ENCODE data around the gene SPINT2.

The SPINT2 gene

GRCh38 chr19:38310986-38311385, 46.6 kb downstream of the SPINT2 start:
- Histone ChIP-seq H3K27ac (replicated peaks; ENCODE audit: low read length) (no peak overlapping the region), H4K8ac (ENCODE audit: low read depth, low read length) (no peak overlapping the region), H3K4ac (ENCODE audit: low read length) (no peak overlapping the region), H2AFZ (ENCODE audit: low read length) (no peak overlapping the region), H3K9me3 (replicated peaks in 1 of 2; ENCODE audit: control insufficient read depth in 2 of 2, insufficient read depth in 1 of 2, low read depth in 1 of 2, low read length in 2 of 2) (no peaks in the 10 kb centered on the region), H3K14ac (ENCODE audit: low read length) (no peak overlapping the region), H3K79me1 (ENCODE audit: low read depth, low read length) (peaks cover 2% of the 10 kb centered on the region), H3K9ac (ENCODE audit: low read depth, low read length, poor library complexity) (no peak overlapping the region), H3K27me3 (ENCODE audit: control insufficient read depth in 3 of 3, insufficient read depth in 3 of 3, low read depth in 1 of 3, low read length in 3 of 3) (no peaks in the 10 kb centered on the region), H3K36me3 (replicated peaks in 1 of 2; ENCODE audit: control insufficient read depth in 2 of 2, insufficient read depth in 2 of 2, low read length in 2 of 2) (peaks cover 15 to 23% of the 10 kb centered on the region in 2 donors), H2BK15ac (ENCODE audit: low read length) (no peak overlapping the region), H3K4me2 (ENCODE audit: insufficient read depth, low read length, poor library complexity, severe bottlenecking) (no peak overlapping the region), H3K4me3 (ENCODE audit: low read length in 2 of 2) (no peak overlapping the region), H3K23ac (ENCODE audit: low read depth, low read length, poor library complexity) (no peak overlapping the region), H2BK5ac (ENCODE audit: low read length) (no peak overlapping the region), H3K4me1 (ENCODE audit: control insufficient read depth in 2 of 2, insufficient read depth in 1 of 2, low read depth in 1 of 2, low read length in 2 of 2) (peaks cover 0 to 5% of the 10 kb centered on the region in 2 donors), H2BK120ac (ENCODE audit: low read depth, low read length) (no peak overlapping the region), H3K18ac (ENCODE audit: low read length) (no peak overlapping the region), H2BK12ac (ENCODE audit: low read length) (no peak overlapping the region), H2AK5ac (ENCODE audit: low read depth, low read length) (no peak overlapping the region), H4K91ac (ENCODE audit: low read depth, low read length, poor library complexity) (no peak overlapping the region)
- no peak for DNase-seq (ENCODE audit: low spot score)
- WGBS, 2 donors (ENCODE audit: extremely low coverage in 2 of 2, insufficient read length in 2 of 2, insufficient replicate concordance in 1 of 2): no CpG with 5 or more reads among the region's 6 CpGs

- DNase-seq (ENCODE audit: low spot score): peak; percentile 95
- no peaks in the 10 kb centered on the region for H3K79me1 ChIP-seq (ENCODE audit: low read depth, low read length)
- no peak within 1 kb of the TSS for H2BK120ac ChIP-seq (ENCODE audit: low read depth, low read length)
- H3K18ac ChIP-seq (ENCODE audit: low read length): peak within 1 kb of the TSS; percentile 77
- peak within 1 kb of the TSS; percentile 85 to 92 for H3K4me3 ChIP-seq (ENCODE audit: low read length in 2 of 2)
- peak within 1 kb of the TSS; percentile 94 for H2AFZ ChIP-seq (ENCODE audit: low read length)
- no peak within 1 kb of the TSS for H2AK5ac ChIP-seq (ENCODE audit: low read depth, low read length)
- WGBS, 2 donors (ENCODE audit: extremely low coverage in 2 of 2, insufficient read length in 2 of 2, insufficient replicate concordance in 1 of 2): no CpG with 5 or more reads among the region's 64 CpGs
- H4K8ac ChIP-seq (ENCODE audit: low read depth, low read length): no peak within 1 kb of the TSS
- no peak within 1 kb of the TSS for H4K91ac ChIP-seq (ENCODE audit: low read depth, low read length, poor library complexity)
- peak within 1 kb of the TSS; percentile 25 for H2BK15ac ChIP-seq (ENCODE audit: low read length)
- H3K36me3 ChIP-seq (replicated peaks in 1 of 2; ENCODE audit: control insufficient read depth in 2 of 2, insufficient read depth in 2 of 2, low read length in 2 of 2): no peaks in the 10 kb centered on the region
- H3K4me2 ChIP-seq (ENCODE audit: insufficient read depth, low read length, poor library complexity, severe bottlenecking): peak within 1 kb of the TSS; percentile 71
- H3K9ac ChIP-seq (ENCODE audit: low read depth, low read length, poor library complexity): peak within 1 kb of the TSS; percentile 75
- H2BK5ac ChIP-seq (ENCODE audit: low read length): peak within 1 kb of the TSS; percentile 16
- no peak within 1 kb of the TSS for H3K14ac ChIP-seq (ENCODE audit: low read length)
- H3K9me3 ChIP-seq (replicated peaks in 1 of 2; ENCODE audit: control insufficient read depth in 2 of 2, insufficient read depth in 1 of 2, low read depth in 1 of 2, low read length in 2 of 2): peaks cover 0 to 3% of the 10 kb centered on the region in 2 donors
- H3K4ac ChIP-seq (ENCODE audit: low read length): peak within 1 kb of the TSS; percentile 8
- H3K23ac ChIP-seq (ENCODE audit: low read depth, low read length, poor library complexity): peak within 1 kb of the TSS; percentile 10
- H3K27me3 ChIP-seq (ENCODE audit: control insufficient read depth in 3 of 3, insufficient read depth in 3 of 3, low read depth in 1 of 3, low read length in 3 of 3): peaks cover 12 to 42% (median 32%) of the 10 kb centered on the region in 3 experiments
- H2BK12ac ChIP-seq (ENCODE audit: low read length): no peak within 1 kb of the TSS
- H3K4me1 ChIP-seq (ENCODE audit: control insufficient read depth in 2 of 2, insufficient read depth in 1 of 2, low read depth in 1 of 2, low read length in 2 of 2): peaks cover 2 to 10% of the 10 kb centered on the region in 2 donors
- peak within 1 kb of the TSS; percentile 79 for H3K27ac ChIP-seq (replicated peaks; ENCODE audit: low read length)
Observed at GRCh38 chr19:38315657-38316476, 51.5 kb downstream of the SPINT2 start, which contains the start of gene YIF1B. TSS of gene YIF1B (minus strand) at chr19:38315947. CDS start at chr19:38315917, 30 bp downstream.

GRCh38 chr19:38316477-38317067, 52.2 kb downstream of the SPINT2 start:
- Histone ChIP-seq H3K9me3 (replicated peaks in 1 of 2; ENCODE audit: control insufficient read depth in 2 of 2, insufficient read depth in 1 of 2, low read depth in 1 of 2, low read length in 2 of 2) (peaks cover 0 to 3% of the 10 kb centered on the region in 2 donors), H3K27ac (replicated peaks; ENCODE audit: low read length) (peak overlapping the region; percentile 75), H3K4me3 (ENCODE audit: low read length in 2 of 2) (peak overlapping the region in 1 of 2 donors; percentile 92), H3K4me1 (ENCODE audit: control insufficient read depth in 2 of 2, insufficient read depth in 1 of 2, low read depth in 1 of 2, low read length in 2 of 2) (peaks cover 2 to 10% of the 10 kb centered on the region in 2 donors), H3K23ac (ENCODE audit: low read depth, low read length, poor library complexity) (no peak overlapping the region), H3K27me3 (ENCODE audit: control insufficient read depth in 3 of 3, insufficient read depth in 3 of 3, low read depth in 1 of 3, low read length in 3 of 3) (peaks cover 12 to 49% (median 36%) of the 10 kb centered on the region in 3 experiments), H2AFZ (ENCODE audit: low read length) (peak overlapping the region; percentile 94), H4K91ac (ENCODE audit: low read depth, low read length, poor library complexity) (no peak overlapping the region), H2BK12ac (ENCODE audit: low read length) (no peak overlapping the region), H2BK5ac (ENCODE audit: low read length) (no peak overlapping the region), H3K36me3 (replicated peaks in 1 of 2; ENCODE audit: control insufficient read depth in 2 of 2, insufficient read depth in 2 of 2, low read length in 2 of 2) (no peaks in the 10 kb centered on the region), H3K4me2 (ENCODE audit: insufficient read depth, low read length, poor library complexity, severe bottlenecking) (peak overlapping the region; percentile 48), H4K8ac (ENCODE audit: low read depth, low read length) (no peak overlapping the region), H2BK120ac (ENCODE audit: low read depth, low read length) (no peak overlapping the region), H2BK15ac (ENCODE audit: low read length) (no peak overlapping the region), H3K9ac (ENCODE audit: low read depth, low read length, poor library complexity) (no peak overlapping the region), H3K79me1 (ENCODE audit: low read depth, low read length) (no peaks in the 10 kb centered on the region), H3K18ac (ENCODE audit: low read length) (no peak overlapping the region), H2AK5ac (ENCODE audit: low read depth, low read length) (no peak overlapping the region), H3K4ac (ENCODE audit: low read length) (no peak overlapping the region), H3K14ac (ENCODE audit: low read length) (no peak overlapping the region)
- DNase-seq (ENCODE audit: low spot score): no peak
- WGBS, 2 donors (ENCODE audit: extremely low coverage in 2 of 2, insufficient read length in 2 of 2, insufficient replicate concordance in 1 of 2): no CpG with 5 or more reads among the region's 8 CpGs

- Histone ChIP-seq H3K9ac (ENCODE audit: low read depth, low read length, poor library complexity) (no peak overlapping the region), H3K14ac (ENCODE audit: low read length) (no peak overlapping the region), H3K4me3 (ENCODE audit: low read length in 2 of 2) (no peak overlapping the region), H3K4me2 (ENCODE audit: insufficient read depth, low read length, poor library complexity, severe bottlenecking) (no peak overlapping the region), H3K23ac (ENCODE audit: low read depth, low read length, poor library complexity) (peak overlapping the region; percentile 5), H4K8ac (ENCODE audit: low read depth, low read length) (peak overlapping the region; percentile 29), H3K79me1 (ENCODE audit: low read depth, low read length) (no peaks in the 10 kb centered on the region), H2AFZ (ENCODE audit: low read length) (no peak overlapping the region), H3K27me3 (ENCODE audit: control insufficient read depth in 3 of 3, insufficient read depth in 3 of 3, low read depth in 1 of 3, low read length in 3 of 3) (peaks cover 12 to 55% (median 36%) of the 10 kb centered on the region in 3 experiments), H2BK120ac (ENCODE audit: low read depth, low read length) (no peak overlapping the region), H2BK12ac (ENCODE audit: low read length) (no peak overlapping the region), H4K91ac (ENCODE audit: low read depth, low read length, poor library complexity) (no peak overlapping the region), H3K36me3 (replicated peaks in 1 of 2; ENCODE audit: control insufficient read depth in 2 of 2, insufficient read depth in 2 of 2, low read length in 2 of 2) (no peaks in the 10 kb centered on the region), H3K18ac (ENCODE audit: low read length) (no peak overlapping the region), H2BK5ac (ENCODE audit: low read length) (no peak overlapping the region), H2BK15ac (ENCODE audit: low read length) (peak overlapping the region; percentile 7), H3K27ac (replicated peaks; ENCODE audit: low read length) (no peak overlapping the region), H3K9me3 (replicated peaks in 1 of 2; ENCODE audit: control insufficient read depth in 2 of 2, insufficient read depth in 1 of 2, low read depth in 1 of 2, low read length in 2 of 2) (peaks cover 0 to 3% of the 10 kb centered on the region in 2 donors), H3K4ac (ENCODE audit: low read length) (no peak overlapping the region), H3K4me1 (ENCODE audit: control insufficient read depth in 2 of 2, insufficient read depth in 1 of 2, low read depth in 1 of 2, low read length in 2 of 2) (peaks cover 2 to 10% of the 10 kb centered on the region in 2 donors), H2AK5ac (ENCODE audit: low read depth, low read length) (no peak overlapping the region)
- WGBS, 2 donors (ENCODE audit: extremely low coverage in 2 of 2, insufficient read length in 2 of 2, insufficient replicate concordance in 1 of 2): no CpG with 5 or more reads among the region's 11 CpGs
- DNase-seq (ENCODE audit: low spot score): no peak
Observed at GRCh38 chr19:38317104-38317612, 52.8 kb downstream of the SPINT2 start.

Measured in neuronal stem cell (in vitro differentiated cells).